Adipose tissue (tissue), 3 donors: ENCODE results near the gene DUSP7. TPM values are rescaled to one million over a fixed set of nuclear protein-coding genes. Genes with fewer than 3 reads are reported as not detected.
"Not testable (repeated sequence)": the region's sequence is repeated elsewhere in the genome, so short reads cannot be mapped to it uniquely, and the experiment has no call there.

Experiments
- H3K27ac ChIP-seq: one replicate; pipeline ENCODE4 v1.5.1; 2013; ENCODE audit warnings: low read depth, low read length
- WGBS, 3 donors: extraction: QIAGEN DNeasy Blood & Tissue Kit; methylation state at CpG; one replicate each; pipeline ENCODE4 v1.1.7; 2013; 5-methylcytosine and 5-hydroxymethylcytosine counted together
- polyA plus RNA-seq, 3 donors: library from polyadenylated mRNA; stranded (reverse); fragments of 200-250 nt; gene quantifications; one replicate each; pipeline ENCODE4 v1.2.3, GENCODE V29; 2013
- donor health status: healthy with polysubstance abuse.
- donor health status: Bipolar disorder and iron deficiency.
- donor health status: healthy.

DUSP7 gene
- polyA plus RNA-seq, 3 donors: 3.2 to 10.0 (median 9.4) TPM

GRCh38 chr3:52039426-52039825 is 16.9 kb downstream of the DUSP7 start:
- no peak overlapping the region for H3K27ac ChIP-seq
- 75 to 88% (median 82%) methylated on average over 4 of the region's 4 CpGs for WGBS, 3 donors

GRCh38 chr3:52038227-52038626 is 18.1 kb downstream of the DUSP7 start:
- H3K27ac ChIP-seq: no peak overlapping the region
- WGBS, 3 donors: 89% methylated on average over 5 to 6 of the region's 6 CpGs

GRCh38 chr3:52037291-52037690 is 19.1 kb downstream of the DUSP7 start:
- H3K27ac ChIP-seq: no peak overlapping the region
- 86 to 98% (median 89%) methylated on average over 4 of the region's 4 CpGs for WGBS, 3 donors

GRCh38 chr3:52036829-52037228 is 19.5 kb downstream of the DUSP7 start:
- no peak overlapping the region for H3K27ac ChIP-seq
- WGBS, 3 donors: 37 to 65% (median 61%) methylated on average over 5 of the region's 5 CpGs

GRCh38 chr3:52036222-52036694 is 20.1 kb downstream of the DUSP7 start:
- H3K27ac ChIP-seq: no peak overlapping the region
- 84 to 94% (median 88%) methylated on average over 5 of the region's 5 CpGs for WGBS, 3 donors

GRCh38 chr3:52034651-52035050 is 21.7 kb downstream of the DUSP7 start:
- WGBS, 3 donors: 75 to 86% (median 83%) methylated on average over 3 of the region's 3 CpGs

GRCh38 chr3:52034212-52034611 is 22.2 kb downstream of the DUSP7 start:
- 82 to 99% (median 93%) methylated on average over 5 of the region's 5 CpGs for WGBS, 3 donors
- no peak overlapping the region for H3K27ac ChIP-seq

More at GRCh38 chr3:52034651-52035050, 21.7 kb downstream of the DUSP7 start:
- H3K27ac ChIP-seq: no peak overlapping the region

- not testable (repeated sequence) for H3K27ac ChIP-seq
- 92 to 96% (median 93%) methylated on average over 6 of the region's 6 CpGs for WGBS, 3 donors
Measured at GRCh38 chr3:52033748-52034147, 22.6 kb downstream of the DUSP7 start.

GRCh38 chr3:52032702-52033408 is 23.5 kb downstream of the DUSP7 start:
- no peak overlapping the region for H3K27ac ChIP-seq
- 85 to 88% (median 86%) methylated on average over 11 of the region's 11 CpGs for WGBS, 3 donors

- H3K27ac ChIP-seq: no peak overlapping the region
- 89% methylated on average over 10 of the region's 10 CpGs for WGBS, 3 donors
Measured at GRCh38 chr3:52031896-52032295, 24.5 kb downstream of the DUSP7 start.

- H3K27ac ChIP-seq: no peak overlapping the region
- WGBS, 3 donors: 83 to 89% (median 88%) methylated on average over 11 of the region's 11 CpGs
Measured at GRCh38 chr3:52030714-52031310, 25.6 kb downstream of the DUSP7 start.

- WGBS, 3 donors: 79 to 92% (median 81%) methylated on average over 10 of the region's 10 CpGs
- H3K27ac ChIP-seq: no peak overlapping the region
Measured at GRCh38 chr3:52029535-52029934, 26.8 kb downstream of the DUSP7 start.

- no peak overlapping the region for H3K27ac ChIP-seq
- WGBS, 3 donors: 73 to 90% (median 87%) methylated on average over 9 of the region's 9 CpGs
Measured at GRCh38 chr3:52029053-52029452, 27.3 kb downstream of the DUSP7 start.

GRCh38 chr3:52028572-52028971 is 27.8 kb downstream of the DUSP7 start:
- 69 to 90% (median 85%) methylated on average over 9 to 12 of the region's 12 CpGs for WGBS, 3 donors
- H3K27ac ChIP-seq: no peak overlapping the region

- 49 to 67% (median 60%) methylated on average over 4 of the region's 4 CpGs for WGBS, 3 donors
- no peak overlapping the region for H3K27ac ChIP-seq
Measured at GRCh38 chr3:52026041-52026440, 30.3 kb downstream of the DUSP7 start.

GRCh38 chr3:52025453-52025852 is 30.9 kb downstream of the DUSP7 start:
- 69 to 83% (median 71%) methylated on average over 7 of the region's 7 CpGs for WGBS, 3 donors
- H3K27ac ChIP-seq: no peak overlapping the region

- no peak overlapping the region for H3K27ac ChIP-seq
- WGBS, 3 donors: 84 to 91% (median 86%) methylated on average over 6 of the region's 6 CpGs
Measured at GRCh38 chr3:52024765-52025452, 31.5 kb downstream of the DUSP7 start.

- H3K27ac ChIP-seq: no peak overlapping the region
- 58 to 80% (median 71%) methylated on average over 8 of the region's 8 CpGs for WGBS, 3 donors
Measured at GRCh38 chr3:52023860-52024764, 32.3 kb downstream of the DUSP7 start.
